PFSK-1 (cell line): Measurements from ENCODE around the gene TKFC.

ENCODE experiments used
- FOXP2 ChIP-seq: optimal IDR thresholded peaks from 2 replicates; pipeline ENCODE3; 2011; ENCODE audit warnings: borderline replicate concordance, control low read depth, inconsistent platforms; ENCODE audit not compliant: insufficient read depth; ENCODE audit errors: extremely low read length, extremely low read depth
- POLR2AphosphoS5 ChIP-seq: IDR thresholded peaks from 2 replicates; pipeline ENCODE4 v1.6.1; 2012; ENCODE audit warnings: low read depth, mild to moderate bottlenecking, control low read depth, low read length, moderate library complexity
- REST ChIP-seq, 2 experiments: IDR thresholded peaks; 2 replicates each; pipeline versions ENCODE4 v1.6.1 to v1.8.0; 2011 to 2012; ENCODE audit warnings: low read depth in 2 of 2, low read length in 2 of 2, control low read depth in 1 of 2, inconsistent platforms in 1 of 2, mild to moderate bottlenecking in 1 of 2, moderate library complexity in 1 of 2; ENCODE audit not compliant: insufficient read depth in 1 of 2
- SIN3A ChIP-seq: IDR thresholded peaks from 2 replicates; pipeline ENCODE4 v1.6.1; 2012; ENCODE audit warnings: mild to moderate bottlenecking, low read length, moderate library complexity, borderline replicate concordance; ENCODE audit not compliant: insufficient read depth
- TAF1 ChIP-seq: IDR thresholded peaks from 2 replicates; pipeline ENCODE4 v1.6.1; 2012; ENCODE audit warnings: low read length, control low read depth, borderline replicate concordance; ENCODE audit not compliant: insufficient read depth

TKFC gene

GRCh38 chr11:61384271-61385242 lies 51.5 kb downstream of the TKFC start:
- no peak for TF ChIP-seq REST (IDR thresholded peaks at IDR 0.05; ENCODE audit: insufficient read depth in 1 of 2, low read depth in 2 of 2, low read length in 2 of 2)
- no peak for TF ChIP-seq TAF1
- no peak for TF ChIP-seq FOXP2
- TF ChIP-seq SIN3A, result no peak
- no peak for TF ChIP-seq POLR2AphosphoS5

- TF ChIP-seq TAF1 (no peak), POLR2AphosphoS5 (no peak), SIN3A (no peak), FOXP2 (no peak), REST (IDR thresholded peaks at IDR 0.05; ENCODE audit: insufficient read depth in 1 of 2, low read depth in 2 of 2, low read length in 2 of 2) (no peak)
Observed at GRCh38 chr11:61390161-61390560, 57.1 kb downstream of the TKFC start.

GRCh38 chr11:61392981-61393595 lies 60.1 kb downstream of the TKFC start:
- TF ChIP-seq FOXP2 (no peak), SIN3A (no peak), POLR2AphosphoS5 (no peak), TAF1 (no peak), REST (IDR thresholded peaks at IDR 0.05; ENCODE audit: insufficient read depth in 1 of 2, low read depth in 2 of 2, low read length in 2 of 2) (no peak)
